Measurements from ENCODE around the gene CIB1. TPM values are rescaled to one million over a fixed set of nuclear protein-coding genes. Genes with fewer than 3 reads are reported as not detected.
A peak's percentile ranks its signal among the peaks of the same experiment; 100 is the strongest.

CIB1 gene
- total and polyA plus RNA-seq, 7 donors = 18.6 to 436 (median 35.7) TPM

DNA sequence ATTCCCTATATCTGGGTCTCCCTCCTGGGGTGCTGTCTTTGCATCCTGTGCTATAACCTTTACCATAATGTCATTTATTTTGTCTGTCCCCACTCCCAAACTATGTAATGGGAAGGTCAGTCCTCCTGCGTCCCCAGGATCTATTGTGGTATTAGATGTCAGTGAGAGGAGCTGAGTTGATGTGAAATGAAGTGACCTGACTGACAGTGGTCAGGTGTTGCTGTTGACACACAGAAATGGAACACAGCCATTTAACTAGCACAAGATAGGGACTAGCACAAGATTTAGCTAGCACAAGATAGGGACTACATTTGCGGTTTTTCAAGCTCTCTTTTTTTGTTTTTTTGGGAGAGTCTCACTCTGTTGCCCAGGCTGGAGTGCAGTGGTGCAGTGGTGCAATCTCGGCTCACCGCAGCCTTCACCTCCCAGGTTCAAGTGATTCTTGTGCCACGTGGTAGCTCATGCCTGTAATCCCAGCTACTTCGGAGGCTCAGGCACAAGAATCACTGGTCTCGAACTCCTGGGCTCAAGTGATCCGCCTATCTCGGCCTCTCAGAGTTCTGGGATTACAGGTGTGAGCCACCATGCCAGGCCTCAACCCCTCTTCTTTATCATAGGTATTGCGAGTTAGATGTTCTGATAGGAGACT is 36.9 kb upstream of the CIB1 start:
- no peak for DNase-seq
- intact Hi-C loops (cut with DNase I) = no loop called here
- peaks cover 0 to 47% (median 46%) of the 10 kb centered on the region in 4 donors for H3K4me1 ChIP-seq
- peaks cover 0 to 68% (median 28%) of the 10 kb centered on the region in 4 donors for H3K36me3 ChIP-seq
- no peak overlapping the region for H3K27ac ChIP-seq
- no peak for TF ChIP-seq POLR2AphosphoS5 (IDR thresholded peaks at IDR 0.05)
- no peak overlapping the region for H3K4me3 ChIP-seq
- H3K27me3 ChIP-seq = no peaks in the 10 kb centered on the region
- 86 to 96% methylated on average over 10 of the region's 10 CpGs for WGBS, 2 donors
- H3K9me3 ChIP-seq = no peaks in the 10 kb centered on the region

GRCh38 chr15:90268415-90268814 is 34.7 kb upstream of the CIB1 start:
- DNase-seq = no peak
- Histone ChIP-seq H3K4me3 (peak overlapping the region in 1 of 4 donors; percentile 64), H3K36me3 (peaks cover 0 to 48% (median 26%) of the 10 kb centered on the region in 4 donors), H3K27me3 (no peaks in the 10 kb centered on the region), H3K4me1 (peaks cover 0 to 56% (median 53%) of the 10 kb centered on the region in 4 donors), H3K27ac (peak overlapping the region in 1 of 4 donors; percentile 93), H3K9me3 (no peaks in the 10 kb centered on the region)
- TF ChIP-seq, protein P1, sequence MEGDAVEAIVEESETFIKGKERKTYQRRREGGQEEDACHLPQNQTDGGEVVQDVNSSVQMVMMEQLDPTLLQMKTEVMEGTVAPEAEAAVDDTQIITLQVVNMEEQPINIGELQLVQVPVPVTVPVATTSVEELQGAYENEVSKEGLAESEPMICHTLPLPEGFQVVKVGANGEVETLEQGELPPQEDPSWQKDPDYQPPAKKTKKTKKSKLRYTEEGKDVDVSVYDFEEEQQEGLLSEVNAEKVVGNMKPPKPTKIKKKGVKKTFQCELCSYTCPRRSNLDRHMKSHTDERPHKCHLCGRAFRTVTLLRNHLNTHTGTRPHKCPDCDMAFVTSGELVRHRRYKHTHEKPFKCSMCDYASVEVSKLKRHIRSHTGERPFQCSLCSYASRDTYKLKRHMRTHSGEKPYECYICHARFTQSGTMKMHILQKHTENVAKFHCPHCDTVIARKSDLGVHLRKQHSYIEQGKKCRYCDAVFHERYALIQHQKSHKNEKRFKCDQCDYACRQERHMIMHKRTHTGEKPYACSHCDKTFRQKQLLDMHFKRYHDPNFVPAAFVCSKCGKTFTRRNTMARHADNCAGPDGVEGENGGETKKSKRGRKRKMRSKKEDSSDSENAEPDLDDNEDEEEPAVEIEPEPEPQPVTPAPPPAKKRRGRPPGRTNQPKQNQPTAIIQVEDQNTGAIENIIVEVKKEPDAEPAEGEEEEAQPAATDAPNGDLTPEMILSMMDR (IDR thresholded peaks at IDR 0.05) = no peak
- TF ChIP-seq POLR2AphosphoS5 (IDR thresholded peaks at IDR 0.05) (no peak), EP300 (IDR thresholded peaks at IDR 0.05) (no peak), POLR2A (IDR thresholded peaks at IDR 0.05) (no peak)
- intact Hi-C loops (cut with DNase I) = no loop called here
- 9 to 55% methylated on average over 1 of the region's 1 CpG for WGBS, 2 donors

DNA sequence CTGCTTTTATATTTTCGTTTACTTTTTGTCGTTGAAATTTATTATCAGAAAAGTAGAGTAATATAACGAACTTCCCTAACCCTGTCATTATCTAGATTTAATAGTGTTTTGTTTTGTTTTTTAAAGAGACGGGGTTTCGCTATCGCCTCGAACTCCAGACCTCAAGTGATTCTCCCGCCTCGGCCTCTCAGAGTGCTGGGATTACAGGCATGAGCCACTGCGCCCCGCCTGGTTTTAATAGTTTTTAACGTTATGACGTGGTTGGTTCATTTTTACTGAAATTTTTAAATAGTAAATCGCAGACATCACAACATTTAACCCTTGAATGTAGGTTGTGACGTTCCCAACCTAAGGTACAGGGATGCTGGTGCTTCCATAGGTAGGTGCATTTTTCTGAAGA is 32.7 kb upstream of the CIB1 start:
- Histone ChIP-seq H3K36me3 (peaks cover 0 to 31% (median 17%) of the 10 kb centered on the region in 4 donors), H3K27ac (peak overlapping the region; percentile 93 to 99 (median 96)), H3K4me1 (peaks cover 0 to 55% (median 50%) of the 10 kb centered on the region in 4 donors), H3K27me3 (no peaks in the 10 kb centered on the region), H3K4me3 (peak overlapping the region; percentile 64 to 85 (median 77)), H3K9me3 (no peaks in the 10 kb centered on the region)
- 4 to 17% methylated on average over 15 of the region's 15 CpGs for WGBS, 2 donors
- intact Hi-C loops (cut with DNase I) = loop anchor here (1.0 kb wide), 1 partner anchor 32 kb away; the partner anchor contains the start of gene GDPGP1
- no peak for DNase-seq
- peak in 1 of 4 donors; percentile 16 for TF ChIP-seq POLR2AphosphoS5 (IDR thresholded peaks at IDR 0.05)
- TF ChIP-seq POLR2A (IDR thresholded peaks at IDR 0.05) = no peak
- TF ChIP-seq, protein P1 (IDR thresholded peaks at IDR 0.05) = no peak
- TF ChIP-seq EP300 (IDR thresholded peaks at IDR 0.05) = no peak

DNA sequence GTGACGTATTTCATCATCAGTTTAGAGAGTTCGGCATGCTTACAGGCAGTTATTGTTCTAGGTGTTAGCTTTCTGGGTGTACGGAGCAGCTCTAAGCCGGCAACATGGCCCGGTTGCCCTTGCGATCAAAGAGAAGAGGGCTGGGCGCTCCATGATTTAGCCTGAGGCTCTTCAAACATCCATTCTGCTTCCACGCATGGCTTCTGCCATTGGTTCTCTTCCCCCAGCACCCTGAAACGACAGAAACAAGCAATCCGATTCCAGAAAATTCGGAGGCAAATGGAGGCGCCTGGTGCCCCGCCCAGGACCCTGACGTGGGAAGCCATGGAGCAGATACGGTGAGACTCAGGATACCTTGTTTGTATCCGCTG is 32.3 kb upstream of the CIB1 start:
- peaks cover 0 to 51% (median 46%) of the 10 kb centered on the region in 4 donors for H3K4me1 ChIP-seq
- TF ChIP-seq, protein P1 (IDR thresholded peaks at IDR 0.05) = no peak
- TF ChIP-seq EP300 (IDR thresholded peaks at IDR 0.05) (no peak), POLR2A (IDR thresholded peaks at IDR 0.05) (no peak), POLR2AphosphoS5 (IDR thresholded peaks at IDR 0.05) (no peak)
- H3K9me3 ChIP-seq = no peaks in the 10 kb centered on the region
- peak overlapping the region; percentile 93 to 99 (median 96) for H3K27ac ChIP-seq
- peak overlapping the region; percentile 64 to 85 (median 77) for H3K4me3 ChIP-seq
- intact Hi-C loops (cut with DNase I) = loop anchor here (1.0 kb wide), 1 partner anchor 32 kb away; the partner anchor contains the start of gene GDPGP1
- H3K27me3 ChIP-seq = no peaks in the 10 kb centered on the region
- 0% methylated on average over 16 of the region's 16 CpGs for WGBS, 2 donors
- DNase-seq = peak; percentile 73
- H3K36me3 ChIP-seq = peaks cover 0 to 26% (median 13%) of the 10 kb centered on the region in 4 donors

- WGBS, 2 donors = 0% methylated on average over 59 of the region's 59 CpGs
- H3K27me3 ChIP-seq = no peaks in the 10 kb centered on the region
Measured at GRCh38 chr15:90265271-90266060, 31.7 kb upstream of the CIB1 start, which contains the start of gene NGRN. Gene NGRN, plus strand, starts transcription at chr15:90265672. Its CDS starts 41 bp downstream, at chr15:90265713.

More at GRCh38 chr15:90265271-90266060, 31.7 kb upstream of the CIB1 start, which contains the start of gene NGRN:
- Histone ChIP-seq H3K9me3 (no peaks in the 10 kb centered on the region), H3K36me3 (peaks cover 0 to 20% (median 10%) of the 10 kb centered on the region in 4 donors), H3K4me1 (peaks cover 0 to 49% (median 43%) of the 10 kb centered on the region in 4 donors), H3K4me3 (peak within 1 kb of the TSS; percentile 64 to 85 (median 77)), H3K27ac (peak within 1 kb of the TSS; percentile 93 to 99 (median 96))
- intact Hi-C loops (cut with DNase I) = loop anchor here (1.0 kb wide), 1 partner anchor 31 kb away; the partner anchor contains the start of gene GDPGP1
- peak; percentile 96 for DNase-seq
- TF ChIP-seq POLR2AphosphoS5 (IDR thresholded peaks at IDR 0.05) = peak; percentile 93 to 95 (median 94)
- TF ChIP-seq, protein P1 (IDR thresholded peaks at IDR 0.05) = no peak
- TF ChIP-seq POLR2A (IDR thresholded peaks at IDR 0.05) = peak; percentile 66 to 93
